Measurements from ENCODE around the gene ABCG2.
"Not testable (repeated sequence)": the region's sequence is repeated elsewhere in the genome, so short reads cannot be mapped to it uniquely, and the experiment has no call there.

Gene ABCG2

GRCh38 chr4:88109123-88109881, 49.1 kb downstream of the ABCG2 start:
- no peaks in the 10 kb centered on the region for H3K4me1 ChIP-seq (ENCODE audit: insufficient read depth, low read length)
- no peaks in the 10 kb centered on the region for H3K27me3 ChIP-seq (ENCODE audit: insufficient read depth, low read length)
- no peaks in the 10 kb centered on the region for H3K36me3 ChIP-seq (ENCODE audit: insufficient read depth, low read depth, low read length)
- no peak overlapping the region for H3K4me3 ChIP-seq (ENCODE audit: low read length)
- no peak overlapping the region for H3K27ac ChIP-seq (ENCODE audit: low read length)
- no peaks in the 10 kb centered on the region for H3K9me3 ChIP-seq (ENCODE audit: insufficient read depth, low read depth, low read length)
- no peak overlapping the region for H3K9ac ChIP-seq (ENCODE audit: low read depth, low read length)

- H3K27ac ChIP-seq (ENCODE audit: low read length) = no peak overlapping the region
- no peaks in the 10 kb centered on the region for H3K27me3 ChIP-seq (ENCODE audit: insufficient read depth, low read length)
- H3K4me3 ChIP-seq (ENCODE audit: low read length) = no peak overlapping the region
- no peaks in the 10 kb centered on the region for H3K36me3 ChIP-seq (ENCODE audit: insufficient read depth, low read depth, low read length)
- H3K4me1 ChIP-seq (ENCODE audit: insufficient read depth, low read length) = no peaks in the 10 kb centered on the region
- no peaks in the 10 kb centered on the region for H3K9me3 ChIP-seq (ENCODE audit: insufficient read depth, low read depth, low read length)
- H3K9ac ChIP-seq (ENCODE audit: low read depth, low read length) = no peak overlapping the region
These were observed 49.7 kb downstream of the ABCG2 start for GRCh38 chr4:88108747-88109122.

- H3K27me3 ChIP-seq (ENCODE audit: insufficient read depth, low read length); H3K4me3 ChIP-seq (ENCODE audit: low read length); H3K4me1 ChIP-seq (ENCODE audit: insufficient read depth, low read length); H3K27ac ChIP-seq (ENCODE audit: low read length); H3K36me3 ChIP-seq (ENCODE audit: insufficient read depth, low read depth, low read length); H3K9me3 ChIP-seq (ENCODE audit: insufficient read depth, low read depth, low read length); H3K9ac ChIP-seq (ENCODE audit: low read depth, low read length): not testable (repeated sequence)
These were observed 50.4 kb downstream of the ABCG2 start for GRCh38 chr4:88108108-88108465.

- Histone ChIP-seq H3K4me3 (ENCODE audit: low read length) (no peak overlapping the region), H3K9me3 (ENCODE audit: insufficient read depth, low read depth, low read length) (no peaks in the 10 kb centered on the region), H3K36me3 (ENCODE audit: insufficient read depth, low read depth, low read length) (no peaks in the 10 kb centered on the region), H3K4me1 (ENCODE audit: insufficient read depth, low read length) (no peaks in the 10 kb centered on the region), H3K9ac (ENCODE audit: low read depth, low read length) (no peak overlapping the region), H3K27ac (ENCODE audit: low read length) (no peak overlapping the region), H3K27me3 (ENCODE audit: insufficient read depth, low read length) (no peaks in the 10 kb centered on the region)
These were observed 50.9 kb downstream of the ABCG2 start for GRCh38 chr4:88107406-88108107.

- Histone ChIP-seq H3K9me3 (ENCODE audit: insufficient read depth, low read depth, low read length) (no peaks in the 10 kb centered on the region), H3K4me1 (ENCODE audit: insufficient read depth, low read length) (no peaks in the 10 kb centered on the region), H3K27me3 (ENCODE audit: insufficient read depth, low read length) (no peaks in the 10 kb centered on the region), H3K27ac (ENCODE audit: low read length) (no peak overlapping the region), H3K9ac (ENCODE audit: low read depth, low read length) (no peak overlapping the region), H3K4me3 (ENCODE audit: low read length) (no peak overlapping the region), H3K36me3 (ENCODE audit: insufficient read depth, low read depth, low read length) (no peaks in the 10 kb centered on the region)
These were observed 52.2 kb downstream of the ABCG2 start for GRCh38 chr4:88106205-88106604.

- no peaks in the 10 kb centered on the region for H3K9me3 ChIP-seq (ENCODE audit: insufficient read depth, low read depth, low read length)
- H3K36me3 ChIP-seq (ENCODE audit: insufficient read depth, low read depth, low read length) = no peaks in the 10 kb centered on the region
- H3K27me3 ChIP-seq (ENCODE audit: insufficient read depth, low read length) = no peaks in the 10 kb centered on the region
- H3K9ac ChIP-seq (ENCODE audit: low read depth, low read length) = no peak overlapping the region
- H3K4me3 ChIP-seq (ENCODE audit: low read length) = no peak overlapping the region
- H3K27ac ChIP-seq (ENCODE audit: low read length) = no peak overlapping the region
- no peaks in the 10 kb centered on the region for H3K4me1 ChIP-seq (ENCODE audit: insufficient read depth, low read length)
These were observed 53.4 kb downstream of the ABCG2 start for GRCh38 chr4:88104902-88105610.

- H3K4me3 ChIP-seq (ENCODE audit: low read length) = no peak overlapping the region
- no peak overlapping the region for H3K27ac ChIP-seq (ENCODE audit: low read length)
- H3K9ac ChIP-seq (ENCODE audit: low read depth, low read length) = no peak overlapping the region
- H3K4me1 ChIP-seq (ENCODE audit: insufficient read depth, low read length) = no peaks in the 10 kb centered on the region
- H3K27me3 ChIP-seq (ENCODE audit: insufficient read depth, low read length) = no peaks in the 10 kb centered on the region
- H3K9me3 ChIP-seq (ENCODE audit: insufficient read depth, low read depth, low read length) = no peaks in the 10 kb centered on the region
- no peaks in the 10 kb centered on the region for H3K36me3 ChIP-seq (ENCODE audit: insufficient read depth, low read depth, low read length)
These were observed 56.4 kb downstream of the ABCG2 start for GRCh38 chr4:88102026-88102425.

- Histone ChIP-seq H3K27me3 (ENCODE audit: insufficient read depth, low read length) (no peaks in the 10 kb centered on the region), H3K9ac (ENCODE audit: low read depth, low read length) (no peak overlapping the region), H3K4me3 (ENCODE audit: low read length) (no peak overlapping the region), H3K36me3 (ENCODE audit: insufficient read depth, low read depth, low read length) (no peaks in the 10 kb centered on the region), H3K4me1 (ENCODE audit: insufficient read depth, low read length) (peaks cover under 1% of the 10 kb centered on the region; the same call in 1 of the 2 replicates), H3K9me3 (ENCODE audit: insufficient read depth, low read depth, low read length) (no peaks in the 10 kb centered on the region), H3K27ac (ENCODE audit: low read length) (no peak overlapping the region)
These were observed 57.3 kb downstream of the ABCG2 start for GRCh38 chr4:88101165-88101564.

- H3K27ac ChIP-seq (ENCODE audit: low read length) = no peak overlapping the region
- no peak overlapping the region for H3K4me3 ChIP-seq (ENCODE audit: low read length)
- peaks cover 4% of the 10 kb centered on the region; the same call in 1 of the 2 replicates for H3K4me1 ChIP-seq (ENCODE audit: insufficient read depth, low read length)
- H3K36me3 ChIP-seq (ENCODE audit: insufficient read depth, low read depth, low read length) = no peaks in the 10 kb centered on the region
- no peaks in the 10 kb centered on the region for H3K27me3 ChIP-seq (ENCODE audit: insufficient read depth, low read length)
- H3K9me3 ChIP-seq (ENCODE audit: insufficient read depth, low read depth, low read length) = no peaks in the 10 kb centered on the region
- H3K9ac ChIP-seq (ENCODE audit: low read depth, low read length) = no peak overlapping the region
These were observed 59.3 kb downstream of the ABCG2 start for GRCh38 chr4:88098993-88099752.

GRCh38 chr4:88097781-88098180, 60.7 kb downstream of the ABCG2 start:
- H3K4me3 ChIP-seq (ENCODE audit: low read length) = no peak overlapping the region
- no peak overlapping the region for H3K27ac ChIP-seq (ENCODE audit: low read length)
- H3K4me1 ChIP-seq (ENCODE audit: insufficient read depth, low read length) = peaks cover 4% of the 10 kb centered on the region; the same call in 1 of the 2 replicates
- H3K36me3 ChIP-seq (ENCODE audit: insufficient read depth, low read depth, low read length) = no peaks in the 10 kb centered on the region
- H3K9me3 ChIP-seq (ENCODE audit: insufficient read depth, low read depth, low read length) = no peaks in the 10 kb centered on the region
- no peak overlapping the region for H3K9ac ChIP-seq (ENCODE audit: low read depth, low read length)
- H3K27me3 ChIP-seq (ENCODE audit: insufficient read depth, low read length) = no peaks in the 10 kb centered on the region

- Histone ChIP-seq H3K27me3 (ENCODE audit: insufficient read depth, low read length) (no peaks in the 10 kb centered on the region), H3K4me1 (ENCODE audit: insufficient read depth, low read length) (peaks cover 4% of the 10 kb centered on the region; the same call in 1 of the 2 replicates), H3K27ac (ENCODE audit: low read length) (no peak overlapping the region), H3K4me3 (ENCODE audit: low read length) (no peak overlapping the region), H3K9me3 (ENCODE audit: insufficient read depth, low read depth, low read length) (no peaks in the 10 kb centered on the region), H3K9ac (ENCODE audit: low read depth, low read length) (no peak overlapping the region), H3K36me3 (ENCODE audit: insufficient read depth, low read depth, low read length) (no peaks in the 10 kb centered on the region)
These were observed 61.1 kb downstream of the ABCG2 start for GRCh38 chr4:88097301-88097700.

Data from iPS-20b (cell line).